WTC11 (cell line): ENCODE results near the gene CEP44.

Experiments
- ELF4 ChIP-seq: sonication (generic); formaldehyde crosslinking; IDR thresholded peaks from 2 replicates; pipeline ENCODE4 v1.8.1; 2022; ENCODE audit warnings: low read depth, mild to moderate bottlenecking, moderate library complexity, missing genetic modification reagents
- FOXJ3 ChIP-seq: sonication (generic); formaldehyde crosslinking; IDR thresholded peaks from 2 replicates; pipeline ENCODE4 v1.9.0; 2021; ENCODE audit warnings: missing genetic modification reagents, mild to moderate bottlenecking, borderline replicate concordance
- FOXK1 ChIP-seq: sonication (generic); formaldehyde crosslinking; IDR thresholded peaks from 2 replicates; pipeline ENCODE4 v1.8.0; 2022; ENCODE audit warnings: mild to moderate bottlenecking, moderate library complexity, missing genetic modification reagents
- IRF2 ChIP-seq: sonication (generic); formaldehyde crosslinking; IDR thresholded peaks from 2 replicates; pipeline ENCODE4 v1.8.0; 2022; ENCODE audit warnings: low read depth, missing genetic modification reagents, borderline replicate concordance
- NFYB ChIP-seq: sonication (generic); formaldehyde crosslinking; conservative IDR thresholded peaks from 2 replicates; pipeline ENCODE4 v1.8.0; 2022; ENCODE audit warnings: low read depth, missing genetic modification reagents
- SMAD4 ChIP-seq: sonication (generic); formaldehyde crosslinking; IDR thresholded peaks from 2 replicates; pipeline ENCODE4 v1.8.0; 2022; ENCODE audit warnings: mild to moderate bottlenecking, missing genetic modification reagents
- TCF7 ChIP-seq: sonication (generic); formaldehyde crosslinking; IDR thresholded peaks from 2 replicates; pipeline ENCODE4 v1.8.0; 2022; ENCODE audit warnings: mild to moderate bottlenecking, low read depth, missing genetic modification reagents, moderate library complexity
- ZBTB21 ChIP-seq: sonication (generic); formaldehyde crosslinking; IDR thresholded peaks from 2 replicates; pipeline ENCODE4 v1.8.1; 2023; ENCODE audit warnings: mild to moderate bottlenecking, missing genetic modification reagents, borderline replicate concordance
- ZNF263 ChIP-seq: sonication (generic); formaldehyde crosslinking; IDR thresholded peaks from 2 replicates; pipeline ENCODE4 v1.8.1; 2022; ENCODE audit warnings: low read depth, mild to moderate bottlenecking, moderate library complexity, missing genetic modification reagents
- TF ChIP-seq, protein P1 (sequence below): fragments of 200-600 bp; IDR thresholded peaks from 2 replicates; pipeline ENCODE4 v1.8.0; 2022; ENCODE audit warnings: antibody characterized with exemption
- TF ChIP-seq, protein P2 (sequence below): sonication (generic); formaldehyde crosslinking; conservative IDR thresholded peaks from 2 replicates; pipeline ENCODE4 v1.8.1; 2022; ENCODE audit warnings: mild to moderate bottlenecking, missing genetic modification reagents
- TF ChIP-seq, protein P3 (sequence below): fragments of 250-450 bp; sonication (Bioruptor Pico); IDR thresholded peaks from 2 replicates; pipeline ENCODE4 v1.8.0; 2021; ENCODE audit warnings: mild to moderate bottlenecking

DNA sequence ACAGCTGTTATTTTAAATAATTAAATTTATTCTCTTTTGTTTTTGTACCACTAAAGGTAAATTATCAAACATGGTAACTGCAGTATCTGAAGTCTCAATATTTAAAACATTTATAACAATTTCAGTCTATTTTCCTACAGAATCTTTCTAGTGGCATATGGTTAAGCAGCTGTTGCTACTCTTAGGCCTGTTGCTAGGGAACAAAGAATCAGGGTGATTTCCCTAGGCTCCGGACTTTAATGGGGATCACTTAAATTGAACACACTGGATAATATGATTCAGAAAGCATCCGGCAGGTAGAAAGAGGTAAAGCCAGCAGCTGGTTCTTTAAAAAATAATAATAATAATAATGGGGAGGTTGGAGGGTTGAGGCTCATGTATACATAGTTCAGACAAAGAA, 17.8 kb upstream of the CEP44 start:
- no peak for TF ChIP-seq ZBTB21 (CRISPR knock-in tag)
- no peak for TF ChIP-seq ELF4 (CRISPR knock-in tag)
- TF ChIP-seq, protein P1, sequence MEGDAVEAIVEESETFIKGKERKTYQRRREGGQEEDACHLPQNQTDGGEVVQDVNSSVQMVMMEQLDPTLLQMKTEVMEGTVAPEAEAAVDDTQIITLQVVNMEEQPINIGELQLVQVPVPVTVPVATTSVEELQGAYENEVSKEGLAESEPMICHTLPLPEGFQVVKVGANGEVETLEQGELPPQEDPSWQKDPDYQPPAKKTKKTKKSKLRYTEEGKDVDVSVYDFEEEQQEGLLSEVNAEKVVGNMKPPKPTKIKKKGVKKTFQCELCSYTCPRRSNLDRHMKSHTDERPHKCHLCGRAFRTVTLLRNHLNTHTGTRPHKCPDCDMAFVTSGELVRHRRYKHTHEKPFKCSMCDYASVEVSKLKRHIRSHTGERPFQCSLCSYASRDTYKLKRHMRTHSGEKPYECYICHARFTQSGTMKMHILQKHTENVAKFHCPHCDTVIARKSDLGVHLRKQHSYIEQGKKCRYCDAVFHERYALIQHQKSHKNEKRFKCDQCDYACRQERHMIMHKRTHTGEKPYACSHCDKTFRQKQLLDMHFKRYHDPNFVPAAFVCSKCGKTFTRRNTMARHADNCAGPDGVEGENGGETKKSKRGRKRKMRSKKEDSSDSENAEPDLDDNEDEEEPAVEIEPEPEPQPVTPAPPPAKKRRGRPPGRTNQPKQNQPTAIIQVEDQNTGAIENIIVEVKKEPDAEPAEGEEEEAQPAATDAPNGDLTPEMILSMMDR, result no peak
- TF ChIP-seq FOXK1 (CRISPR knock-in tag), result no peak
- TF ChIP-seq FOXJ3 (CRISPR knock-in tag), result no peak
- TF ChIP-seq, protein P2, sequence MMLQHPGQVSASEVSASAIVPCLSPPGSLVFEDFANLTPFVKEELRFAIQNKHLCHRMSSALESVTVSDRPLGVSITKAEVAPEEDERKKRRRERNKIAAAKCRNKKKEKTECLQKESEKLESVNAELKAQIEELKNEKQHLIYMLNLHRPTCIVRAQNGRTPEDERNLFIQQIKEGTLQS (CRISPR knock-in tag), result no peak
- TF ChIP-seq SMAD4 (CRISPR knock-in tag), result no peak
- TF ChIP-seq NFYB (CRISPR knock-in tag), result no peak
- TF ChIP-seq, protein P3, sequence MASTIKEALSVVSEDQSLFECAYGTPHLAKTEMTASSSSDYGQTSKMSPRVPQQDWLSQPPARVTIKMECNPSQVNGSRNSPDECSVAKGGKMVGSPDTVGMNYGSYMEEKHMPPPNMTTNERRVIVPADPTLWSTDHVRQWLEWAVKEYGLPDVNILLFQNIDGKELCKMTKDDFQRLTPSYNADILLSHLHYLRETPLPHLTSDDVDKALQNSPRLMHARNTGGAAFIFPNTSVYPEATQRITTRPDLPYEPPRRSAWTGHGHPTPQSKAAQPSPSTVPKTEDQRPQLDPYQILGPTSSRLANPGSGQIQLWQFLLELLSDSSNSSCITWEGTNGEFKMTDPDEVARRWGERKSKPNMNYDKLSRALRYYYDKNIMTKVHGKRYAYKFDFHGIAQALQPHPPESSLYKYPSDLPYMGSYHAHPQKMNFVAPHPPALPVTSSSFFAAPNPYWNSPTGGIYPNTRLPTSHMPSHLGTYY, result no peak
- no peak for TF ChIP-seq IRF2 (CRISPR knock-in tag)
- TF ChIP-seq TCF7, result no peak
- TF ChIP-seq ZNF263, result no peak
